Fibroblast of skin of scalp (primary cell): ENCODE results near the gene LAMC3. TPM values are rescaled to one million over a fixed set of nuclear protein-coding genes. Genes with fewer than 3 reads are reported as not detected.

ENCODE experiments used
- DNase-seq: peaks from one replicate; pipeline ENCODE4 v3.0.0-alpha.2; 2013
- polyA plus RNA-seq, 2 experiments: library from polyadenylated mRNA; unstranded; fragments of 120-200 nt; gene quantifications; one replicate each; pipeline ENCODE4 v1.2.1, GENCODE V29; 2013; ENCODE audit not compliant: insufficient read length in 2 of 2

LAMC3 gene
- 0.49 TPM for polyA plus RNA-seq (2013, experiment 1 of 2; ENCODE audit: insufficient read length)
- 0.94 TPM for polyA plus RNA-seq (2013, experiment 2 of 2; ENCODE audit: insufficient read length)

DNA sequence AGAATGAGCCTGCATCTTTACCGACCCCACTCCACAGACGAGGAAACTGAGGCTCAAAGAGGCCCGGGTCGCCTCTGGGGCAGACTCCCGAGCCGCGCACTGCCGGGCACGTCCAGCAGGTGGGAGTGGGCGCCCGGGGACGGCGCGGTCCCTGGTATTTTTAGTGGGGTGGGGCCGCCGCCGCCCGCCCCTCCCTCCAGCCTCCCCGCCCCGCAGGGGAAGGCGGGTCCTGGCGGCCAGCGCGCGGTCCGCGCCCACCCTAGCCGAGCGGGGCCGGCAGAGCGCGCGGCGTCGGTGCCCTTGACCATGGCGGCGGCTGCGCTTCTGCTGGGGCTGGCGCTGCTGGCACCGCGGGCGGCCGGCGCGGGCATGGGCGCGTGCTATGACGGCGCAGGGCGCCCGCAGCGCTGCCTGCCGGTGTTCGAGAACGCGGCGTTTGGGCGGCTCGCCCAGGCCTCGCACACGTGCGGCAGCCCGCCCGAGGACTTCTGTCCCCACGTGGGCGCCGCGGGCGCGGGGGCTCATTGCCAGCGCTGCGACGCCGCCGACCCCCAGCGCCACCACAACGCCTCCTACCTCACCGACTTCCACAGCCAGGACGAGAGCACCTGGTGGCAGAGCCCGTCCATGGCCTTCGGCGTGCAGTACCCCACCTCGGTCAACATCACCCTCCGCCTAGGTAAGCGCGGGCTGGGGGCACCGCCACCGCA is at the start of gene LAMC3:
Gene LAMC3 (plus strand): TSS at position 266 of the 710 bp plus-strand sequence. CDS start 41 bp downstream, at position 307.
- no peak for DNase-seq

DNA sequence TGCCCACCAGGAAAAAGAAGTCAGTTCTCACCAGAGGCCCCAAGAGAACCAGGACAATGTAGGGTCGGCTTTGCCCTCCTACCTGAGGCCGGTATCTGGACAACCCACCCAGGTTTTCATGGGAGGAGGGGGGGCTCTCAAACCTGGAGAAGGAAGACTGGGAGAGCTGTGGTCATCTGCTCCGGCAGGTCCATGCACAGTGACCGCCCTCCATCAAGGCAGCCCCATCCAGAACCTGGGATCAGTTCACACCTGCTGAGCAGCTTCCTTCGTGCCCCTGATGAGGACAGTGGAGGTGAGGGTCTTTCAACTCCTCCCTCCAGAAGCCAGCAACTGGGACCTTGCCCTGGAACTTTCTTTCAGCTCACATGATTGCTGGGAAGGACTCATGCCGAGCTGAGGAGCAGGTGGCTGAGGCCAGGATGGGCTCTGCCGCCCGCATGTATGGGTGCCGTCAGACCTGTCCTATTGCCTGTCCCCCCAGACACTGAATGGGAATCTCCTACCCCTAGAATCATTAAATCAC is 49.1 kb upstream of the LAMC3 start:
- DNase-seq = no peak

DNA sequence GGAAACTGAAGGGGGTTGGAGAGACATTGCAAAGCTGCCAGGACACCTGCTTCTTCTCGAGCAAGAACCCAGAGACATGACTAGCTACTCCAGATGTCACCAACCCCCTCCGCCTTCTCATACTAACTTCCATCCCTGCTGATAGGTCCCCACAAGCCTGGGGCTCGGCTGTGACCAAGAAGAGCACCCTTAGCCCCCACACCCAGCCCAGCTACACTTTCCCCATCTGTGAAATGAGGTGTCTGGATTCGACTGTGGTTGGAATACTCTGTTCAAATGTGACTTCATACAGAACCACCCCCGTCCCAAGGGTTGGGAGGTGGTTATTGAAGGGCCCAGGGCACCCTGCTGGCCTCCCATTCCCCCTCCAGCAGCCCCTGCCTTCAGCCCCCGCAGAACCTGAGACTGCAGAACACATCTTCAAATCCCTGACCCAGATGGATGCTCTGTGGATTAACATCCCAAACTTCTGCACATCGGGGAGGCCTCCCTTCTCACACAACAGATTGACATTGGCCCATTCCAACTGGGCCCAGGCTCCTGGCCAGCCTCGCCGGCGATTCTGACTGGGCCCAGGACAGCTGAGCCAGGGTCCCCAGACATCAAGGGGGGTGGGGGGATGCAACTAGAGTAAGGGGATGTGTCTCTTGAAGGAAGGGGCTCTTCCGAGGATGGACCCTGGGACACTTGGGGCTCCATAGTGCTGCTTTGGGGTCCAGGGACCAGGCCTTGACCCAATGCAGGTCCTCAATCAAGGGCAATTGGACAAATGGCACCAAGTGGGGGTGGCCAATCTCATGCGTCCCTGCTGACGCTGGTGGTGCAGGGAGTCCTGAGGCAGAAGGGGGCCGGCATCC is 48.2 kb upstream of the LAMC3 start:
- DNase-seq = no peak

DNA sequence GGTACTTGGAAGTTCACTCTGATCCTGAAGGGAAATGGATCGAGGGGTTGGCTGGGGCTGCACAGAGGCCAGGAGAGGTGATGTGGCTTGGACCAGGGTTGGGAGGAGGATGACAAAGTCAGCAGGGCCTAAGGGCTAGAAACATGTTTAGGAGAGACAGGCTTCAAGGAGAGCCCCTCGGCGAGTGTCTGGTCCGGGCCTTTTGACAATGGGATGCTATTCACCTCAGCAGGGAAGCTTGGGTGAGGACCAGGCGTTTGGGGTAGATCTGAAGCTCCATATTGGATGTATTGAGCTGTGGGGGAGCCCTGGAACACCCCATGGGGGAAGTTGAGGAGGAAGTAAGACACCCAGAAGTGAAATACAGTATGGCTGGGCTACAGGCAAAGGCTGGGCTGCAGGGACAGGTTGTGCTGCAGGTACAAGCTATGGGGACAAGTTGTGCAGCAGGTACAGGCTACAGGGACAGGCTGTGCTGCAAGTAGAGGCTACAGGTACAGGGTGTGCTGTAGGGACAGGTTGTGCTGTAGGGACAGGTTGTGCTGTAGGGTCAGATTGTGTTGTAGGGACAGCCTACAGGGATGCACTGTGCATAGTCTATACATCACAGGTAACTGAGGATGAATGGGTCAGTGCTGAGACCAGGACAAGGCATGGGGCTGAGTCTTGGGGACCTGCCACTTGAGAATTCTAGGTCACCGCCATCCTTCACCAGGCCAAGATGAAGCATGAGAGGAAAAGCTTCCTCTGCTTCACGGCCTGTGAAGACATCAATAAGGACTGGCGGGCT is 47.3 kb upstream of the LAMC3 start:
- DNase-seq = no peak

DNA sequence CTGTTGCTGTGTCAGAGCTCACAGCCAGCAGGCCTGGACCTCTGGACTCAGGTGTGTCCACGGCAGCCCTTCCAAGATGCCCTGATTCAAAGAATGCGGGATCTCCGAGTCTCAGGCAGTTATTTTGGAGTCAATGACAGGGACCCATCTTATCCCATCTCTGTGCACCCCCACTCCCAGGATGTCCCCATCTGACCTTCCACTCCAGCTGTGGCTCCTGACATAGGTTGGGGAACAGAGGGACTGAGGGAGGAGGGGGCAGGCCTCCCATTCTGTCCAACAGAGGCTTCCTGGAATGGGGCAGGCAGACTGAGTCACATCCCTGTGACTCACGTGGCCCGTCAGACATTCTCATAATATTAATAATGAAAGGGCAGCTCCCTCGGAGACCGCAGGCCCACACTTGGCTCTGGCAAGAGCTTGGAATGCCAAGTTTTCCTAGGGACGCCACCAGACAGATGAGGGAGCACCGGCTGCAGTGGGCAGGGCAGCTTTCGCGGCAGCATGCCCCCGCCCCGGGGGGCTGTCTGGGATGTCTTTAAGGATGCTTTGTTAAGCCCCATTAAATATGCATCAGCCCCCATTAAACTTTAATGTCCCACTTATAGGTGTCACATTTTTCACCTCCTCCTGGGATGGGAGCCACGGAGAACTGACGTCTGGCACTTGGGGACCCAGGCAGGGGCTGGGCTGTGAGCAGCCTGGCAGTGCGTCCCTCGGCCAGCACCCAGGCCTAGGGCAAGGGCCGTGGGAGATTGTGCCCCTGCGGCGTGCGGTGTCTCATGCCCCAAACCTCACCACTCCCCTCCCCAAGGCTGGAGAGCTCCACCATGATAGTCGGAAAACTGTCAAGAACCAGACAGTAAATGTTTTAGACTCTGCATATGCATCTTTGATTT is 46.3 kb upstream of the LAMC3 start:
- DNase-seq = peak; percentile 97

DNA sequence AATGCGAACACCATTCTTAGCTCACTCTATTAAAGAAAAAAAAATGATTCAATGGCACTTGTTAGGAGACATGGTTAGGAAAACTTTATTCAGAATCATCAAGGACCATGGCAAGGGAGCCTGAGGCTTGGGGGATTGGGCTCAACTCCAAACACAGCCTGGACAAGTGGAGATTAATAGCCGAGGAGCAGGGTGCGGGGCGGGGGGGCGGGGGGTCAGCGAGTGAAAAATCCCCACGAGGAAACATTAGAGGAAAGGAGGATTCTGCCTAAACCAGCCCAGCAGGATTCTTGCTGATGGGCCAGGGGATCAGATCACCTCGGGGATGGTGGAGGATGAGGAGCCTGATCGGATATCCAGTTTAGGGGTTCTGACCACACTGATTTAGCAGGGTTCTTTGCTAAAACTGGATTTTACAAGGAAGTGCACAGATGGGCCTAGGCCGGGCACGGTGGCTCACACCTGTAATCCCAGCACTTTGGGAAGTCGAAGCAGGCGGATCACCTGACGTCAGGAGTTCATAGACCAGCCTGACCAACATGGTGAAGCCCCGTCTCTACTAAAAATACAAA is 45.6 kb upstream of the LAMC3 start:
- no peak for DNase-seq

DNA sequence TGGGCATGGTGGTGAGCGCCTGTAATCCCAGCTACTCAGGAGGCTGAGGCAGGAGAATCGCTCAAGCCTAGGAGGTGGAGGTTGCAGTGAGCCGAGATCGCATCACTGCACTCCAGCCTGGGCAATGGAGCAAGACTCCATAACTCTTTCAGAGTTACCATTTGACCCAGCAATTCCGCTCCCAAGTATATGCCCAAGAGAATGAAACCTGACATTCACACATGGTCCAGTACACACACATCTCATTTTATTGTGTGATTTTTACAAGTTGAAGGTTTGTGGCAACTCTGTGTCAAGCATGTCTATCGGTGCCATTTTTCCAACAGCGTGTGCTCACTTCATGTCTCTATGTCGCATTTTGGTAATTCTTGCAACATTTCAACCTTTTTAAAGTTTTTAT is 45.1 kb upstream of the LAMC3 start:
- DNase-seq = no peak

DNA sequence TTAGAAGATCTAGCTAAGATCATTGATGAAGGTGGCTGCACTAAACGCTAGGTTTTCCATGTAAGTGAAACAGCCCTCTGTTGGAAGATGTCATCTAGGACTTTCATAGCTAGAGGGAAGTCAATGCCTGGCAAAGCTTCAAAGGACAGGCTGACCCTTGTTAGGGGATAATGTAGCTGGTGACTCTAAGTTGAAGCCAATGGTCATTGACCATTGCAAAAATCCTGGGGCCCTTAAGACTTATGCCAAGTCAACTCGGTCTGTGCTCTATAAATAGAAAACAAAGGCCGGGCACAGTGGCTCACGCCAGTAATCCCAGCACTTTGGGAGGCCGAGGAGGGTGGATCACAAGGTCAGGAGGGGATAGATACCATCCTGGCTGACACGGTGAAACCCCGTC is 43.3 kb upstream of the LAMC3 start:
- no peak for DNase-seq

DNA sequence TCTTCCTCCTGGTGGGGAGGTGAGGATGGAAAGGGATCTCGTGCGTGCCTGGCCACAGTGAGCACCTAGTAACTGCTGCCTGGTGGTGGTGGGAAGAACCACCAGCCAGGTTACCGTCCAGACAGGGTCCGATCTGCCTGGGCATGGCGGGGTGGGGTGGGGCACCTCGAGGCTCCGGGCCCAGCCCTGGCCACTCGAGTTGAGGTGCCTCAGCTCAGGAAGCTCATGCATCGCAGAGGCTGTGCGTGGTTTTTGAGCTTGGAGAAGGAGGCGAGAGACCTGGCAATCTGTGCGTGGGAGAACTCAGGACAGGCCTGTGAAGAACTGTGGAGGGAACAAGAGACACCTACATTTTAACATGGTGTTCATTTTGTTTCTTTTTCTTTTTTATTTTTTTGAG is 38.9 kb upstream of the LAMC3 start:
- DNase-seq = no peak

DNA sequence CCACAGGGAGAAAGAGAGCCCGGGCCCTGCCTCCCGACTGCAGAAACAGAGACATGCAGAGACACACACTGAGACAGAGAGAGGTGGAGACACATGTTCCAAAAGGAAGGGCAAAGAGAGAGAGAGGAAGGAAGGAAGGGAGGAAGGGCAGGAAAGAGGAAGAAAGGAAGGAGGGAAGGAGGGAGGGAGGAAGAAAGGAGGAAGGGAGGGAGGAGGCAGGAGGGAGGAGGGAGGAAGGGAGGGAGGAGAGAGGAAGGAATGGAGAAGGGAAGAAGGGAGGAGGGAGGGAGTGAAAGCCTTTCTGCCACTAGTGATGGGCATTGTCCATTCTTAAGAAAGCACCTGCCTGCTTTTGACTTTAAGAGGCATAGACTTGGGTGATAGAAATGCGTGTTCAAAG is 38.1 kb upstream of the LAMC3 start:
- no peak for DNase-seq

DNA sequence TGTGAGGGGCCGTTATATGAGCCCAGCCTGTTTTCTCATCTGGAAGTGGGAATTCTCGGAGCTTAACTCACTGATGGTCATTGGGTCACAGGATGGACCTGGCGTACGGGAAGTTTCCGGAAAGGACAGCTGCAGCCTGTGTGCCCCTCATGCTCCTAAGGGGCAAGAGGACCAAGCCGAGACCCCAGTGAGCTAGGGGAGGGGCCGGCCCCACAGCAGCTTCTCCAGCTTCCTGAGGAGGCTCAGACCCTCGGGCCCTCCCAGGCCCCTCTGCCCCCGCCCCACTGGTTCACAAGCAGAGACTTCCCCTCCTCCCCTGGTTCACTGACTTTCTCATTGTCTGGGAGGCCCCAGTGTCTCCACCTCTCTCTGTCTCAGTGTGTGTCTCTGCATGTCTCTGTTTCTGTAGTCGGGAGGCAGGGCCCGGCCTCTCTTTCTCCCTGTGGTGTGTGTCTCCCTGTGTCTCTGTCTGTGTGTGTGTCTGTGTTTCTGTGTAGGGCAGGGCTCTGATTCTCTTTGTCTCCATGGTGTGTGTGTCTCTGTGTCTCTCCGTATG is 37.6 kb upstream of the LAMC3 start:
- DNase-seq = no peak

DNA sequence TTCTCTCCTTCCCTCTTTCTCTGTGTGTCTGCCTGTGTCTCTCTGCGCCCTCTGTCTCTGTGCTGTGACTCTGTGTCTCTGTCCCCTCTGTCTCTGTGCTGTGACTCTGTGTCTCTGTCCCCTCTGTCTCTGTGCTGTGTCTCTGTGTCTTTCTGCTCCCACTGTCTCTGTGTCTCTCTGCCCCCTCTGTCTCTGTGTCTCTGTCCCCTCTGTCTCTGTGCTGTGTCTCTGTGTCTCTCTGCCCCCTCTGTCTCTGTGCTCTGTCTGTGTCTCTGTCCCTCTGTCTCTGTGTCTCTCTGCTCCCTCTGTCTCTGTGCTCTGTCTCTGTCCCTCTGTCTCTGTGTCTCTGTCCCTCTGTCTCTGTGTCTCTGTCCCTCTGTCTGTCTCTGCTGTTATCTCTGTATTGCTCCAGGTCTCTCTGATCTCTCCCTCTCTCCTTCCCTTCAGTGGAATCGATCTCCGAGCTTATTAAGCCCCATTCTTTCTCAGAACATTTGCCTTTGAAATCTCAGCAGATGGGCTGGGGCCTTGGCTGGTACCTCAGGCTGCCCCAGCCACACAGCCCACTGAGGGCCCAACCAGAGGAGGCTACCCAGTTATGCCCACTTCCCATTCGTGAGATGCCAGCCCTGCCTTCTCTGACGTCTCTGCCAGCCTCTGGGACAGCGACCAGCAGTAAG is 36.6 kb upstream of the LAMC3 start:
- DNase-seq = no peak

DNA sequence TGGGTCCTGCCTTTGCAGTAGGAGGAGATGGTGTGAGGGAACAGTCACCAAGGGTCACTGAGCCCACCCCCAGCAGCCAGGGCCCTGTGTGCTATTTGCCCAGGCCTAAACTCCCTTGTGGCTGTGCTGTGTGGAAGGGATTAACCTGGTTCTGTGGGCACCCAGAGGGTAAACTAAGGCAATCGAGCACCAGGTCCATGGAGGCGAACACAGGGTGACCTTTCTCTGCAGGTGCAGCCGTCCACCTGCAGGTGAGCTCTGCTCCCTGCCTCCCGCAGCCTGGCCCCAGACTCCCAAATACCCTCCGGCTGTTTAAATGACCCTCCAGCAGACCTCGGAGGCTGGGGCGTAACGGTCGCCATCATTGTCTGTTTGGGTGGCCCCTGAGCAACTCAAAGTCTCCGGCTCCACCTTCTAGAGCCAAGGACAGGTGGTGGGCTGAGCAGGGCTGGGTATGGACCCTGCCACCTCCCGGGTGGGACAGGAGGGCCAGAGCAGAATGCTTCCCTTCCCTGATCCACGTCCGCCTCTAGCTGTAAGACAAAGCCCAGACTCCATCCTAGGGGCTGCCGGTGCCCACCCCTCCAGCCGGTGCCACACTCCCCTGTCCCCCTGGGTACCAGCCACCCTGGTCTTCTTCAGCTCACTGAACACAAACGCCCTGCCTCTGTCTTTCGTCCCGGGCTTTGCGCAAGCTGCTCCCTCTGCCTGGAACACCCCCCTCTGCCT is 35.9 kb upstream of the LAMC3 start:
- no peak for DNase-seq

DNA sequence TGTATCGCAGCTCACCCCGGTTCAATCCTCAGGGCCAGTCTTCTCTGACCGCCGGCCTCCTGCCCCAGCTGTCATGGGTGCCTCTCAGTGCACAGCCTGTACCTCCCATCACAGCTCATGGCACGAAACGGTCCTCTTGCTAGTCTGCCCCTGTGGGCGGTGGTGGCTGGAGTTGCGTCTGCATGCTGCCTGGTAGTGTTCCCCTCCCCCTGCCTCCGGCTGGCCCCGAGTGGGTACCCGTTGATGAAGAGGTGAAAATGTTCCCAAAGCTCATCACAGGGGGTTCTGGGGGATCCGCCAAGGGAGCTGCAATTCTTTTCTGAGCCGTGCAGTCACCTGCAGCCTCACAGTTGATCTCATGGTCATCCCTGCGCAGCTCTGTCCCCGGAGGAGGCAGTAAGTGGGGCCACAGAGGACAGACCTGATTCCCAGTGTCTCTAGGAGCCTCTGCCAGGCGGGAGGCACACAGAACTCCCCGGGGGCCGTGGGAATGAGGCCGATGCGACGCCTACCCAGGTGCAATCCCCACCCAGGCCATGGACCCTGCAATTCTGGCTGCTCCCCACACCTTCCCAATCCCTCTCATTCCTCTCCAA is 35.2 kb upstream of the LAMC3 start:
- no peak for DNase-seq

DNA sequence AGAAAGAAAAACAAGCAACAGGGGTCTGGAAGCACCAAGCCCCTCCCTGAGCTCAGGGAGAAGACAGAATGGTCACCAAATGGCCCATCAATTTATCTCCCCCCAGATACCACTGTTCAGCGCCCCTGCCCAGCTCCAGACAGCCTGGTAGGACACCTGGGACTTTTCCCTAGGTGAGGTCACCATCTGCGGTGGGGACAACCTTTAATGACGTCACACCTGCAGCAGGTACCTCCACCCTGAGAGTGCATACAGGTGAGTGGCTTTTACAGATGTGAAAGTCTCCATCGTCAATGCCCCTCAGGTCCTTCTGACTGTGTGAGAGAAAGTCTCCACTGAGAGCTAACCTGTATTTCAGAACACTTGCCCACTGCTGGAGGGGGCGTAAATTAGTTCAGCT is 34.3 kb upstream of the LAMC3 start:
- no peak for DNase-seq

DNA sequence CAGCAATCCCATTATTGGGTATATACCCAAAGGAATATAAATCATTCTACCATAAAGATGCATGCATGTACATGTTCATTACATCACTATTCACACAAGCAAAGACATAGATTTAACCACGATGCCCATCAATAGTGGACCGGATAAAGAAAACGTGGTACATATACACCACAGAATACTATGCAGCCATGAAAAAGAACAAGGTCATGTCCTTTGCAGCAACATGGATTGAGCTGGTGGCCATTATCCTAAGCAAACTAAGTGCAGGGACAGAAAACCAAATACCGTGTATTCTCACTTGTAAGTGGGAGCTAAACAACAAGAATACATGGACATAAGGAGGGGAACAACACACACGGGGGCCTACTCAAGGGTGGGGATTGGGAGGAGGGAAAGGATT is 33.8 kb upstream of the LAMC3 start:
- DNase-seq = no peak

DNA sequence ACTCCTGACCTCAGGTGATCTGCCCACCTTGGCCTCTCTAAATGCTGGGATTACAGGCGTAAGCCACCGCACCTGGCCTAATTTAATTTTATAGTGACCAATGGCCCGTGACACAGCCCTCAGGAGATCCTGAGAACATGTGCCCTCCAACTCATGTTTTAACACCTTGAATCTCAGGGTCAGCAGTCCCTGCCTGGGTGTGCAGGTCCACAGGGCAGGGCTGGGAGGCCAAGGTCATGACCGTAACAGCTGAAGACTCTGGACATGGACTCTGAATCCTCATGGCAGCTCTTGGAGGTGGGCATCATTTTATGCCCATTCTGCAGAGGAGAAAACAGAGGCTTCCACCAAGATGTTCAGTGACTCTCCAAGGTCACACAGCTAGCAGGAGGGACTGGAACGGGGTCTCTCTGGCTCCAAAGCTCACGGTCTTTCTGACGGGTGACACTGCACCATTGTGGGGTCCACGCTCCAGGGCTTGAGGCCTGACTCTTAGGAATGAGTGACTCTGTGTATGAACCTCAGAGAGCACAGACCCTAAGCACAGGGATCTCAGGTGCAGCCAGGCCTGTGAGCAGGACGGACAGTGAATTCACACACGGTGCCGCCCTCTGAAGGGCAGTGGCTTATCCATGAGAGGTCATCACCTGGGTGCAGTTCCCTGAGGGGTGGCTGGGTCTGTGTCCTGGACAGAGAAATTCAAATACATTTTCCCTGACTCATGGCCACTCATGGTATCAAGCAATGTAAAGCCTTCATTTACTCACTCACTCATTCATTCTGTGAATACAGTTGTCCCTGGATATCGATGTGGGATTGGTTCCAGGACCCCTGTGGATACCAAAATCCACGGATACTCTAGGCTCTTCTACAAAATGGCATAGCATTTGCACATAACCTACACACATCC is 32.8 kb upstream of the LAMC3 start:
- no peak for DNase-seq

DNA sequence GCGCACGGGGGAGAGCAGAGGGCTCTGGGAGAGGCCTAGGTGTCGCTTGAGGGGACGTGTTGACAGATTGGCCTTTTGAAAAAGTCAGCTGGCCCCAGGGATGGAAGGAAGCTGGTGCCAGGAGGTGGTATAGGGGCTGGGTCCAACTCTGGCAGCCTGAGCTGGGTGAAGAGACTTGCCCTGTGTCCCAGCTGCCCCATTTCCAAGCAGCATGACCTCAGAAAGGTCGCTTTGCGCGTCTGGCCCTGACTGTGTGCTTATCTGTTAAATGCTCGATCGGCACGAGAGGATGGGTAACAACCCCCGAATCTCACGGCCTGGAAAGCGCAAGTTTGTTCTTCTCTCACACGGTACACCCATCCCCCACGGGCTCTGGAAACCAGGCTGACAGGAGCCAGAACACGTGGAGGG is 31.2 kb upstream of the LAMC3 start:
- DNase-seq = no peak
